ENCODE results near the gene ZNF777. TPM values are rescaled to one million over a fixed set of nuclear protein-coding genes. Genes with fewer than 3 reads are reported as not detected.

ZNF777 gene
- total and polyA plus RNA-seq, 2 of the 4 experiments (the other 2 are of a cell fraction) = 3.2 to 6.5 TPM

DNA sequence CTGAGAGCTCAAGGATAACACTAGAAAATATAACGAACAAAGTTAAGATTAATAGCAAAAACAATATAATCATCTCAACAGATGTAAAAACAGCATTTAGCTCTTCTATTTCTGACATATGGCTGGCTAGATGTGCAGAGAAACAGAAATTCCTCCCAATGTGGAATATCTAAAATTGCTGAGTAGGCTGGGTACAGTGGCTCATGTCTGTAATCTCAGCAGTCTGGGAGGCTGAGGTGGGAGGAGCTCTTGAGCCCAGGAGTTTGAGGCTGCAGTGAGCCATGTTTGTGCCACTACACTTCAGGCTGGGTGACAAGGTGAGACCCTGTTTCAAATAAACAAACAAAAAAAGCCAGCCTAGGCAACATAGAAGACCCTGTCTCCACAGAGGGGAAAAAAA, 18.7 kb upstream of the ZNF777 start:
- peaks cover 38% of the 10 kb centered on the region for H3K36me3 ChIP-seq (ENCODE audit: control insufficient read depth, insufficient read depth, low read length)
- H3K4me3 ChIP-seq (ENCODE audit: insufficient read depth, low read depth, low read length) = no peak overlapping the region
- BruUV-seq (replicated peaks) = no TSS peak
- ChIA-PET CTCF (interaction anchor here (0.6 kb wide), 1 partner anchor 865 kb away, joined by 4 read pairs; no protein-coding TSS in a partner anchor), POLR2A (ENCODE audit: unreplicated experiment) (no interaction called here)
- H4K91ac ChIP-seq (ENCODE audit: insufficient read depth, low read depth, low read length) = no peak overlapping the region
- H2BK15ac ChIP-seq (ENCODE audit: low read depth, low read length) = no peak overlapping the region
- no peaks in the 10 kb centered on the region for H3K4me1 ChIP-seq (ENCODE audit: control insufficient read depth, insufficient read depth, low read length)
- H3K9me1 ChIP-seq (ENCODE audit: insufficient read depth, low read length) = no peaks in the 10 kb centered on the region
- TF ChIP-seq SMC3 (IDR thresholded peaks at IDR 0.05; ENCODE audit: low read depth, low read length) = no peak
- peak; percentile 23; the same call in 1 of the 2 replicates for TF ChIP-seq MAFK (IDR thresholded peaks at IDR 0.05; ENCODE audit: low read depth, low read length)
- no peak overlapping the region for H2BK120ac ChIP-seq (ENCODE audit: low read depth, low read length)
- no peak overlapping the region for H2AFZ ChIP-seq (replicated peaks; ENCODE audit: low read length, poor library complexity)
- H2AK9ac ChIP-seq (replicated peaks; ENCODE audit: low read depth, low read length, poor library complexity) = no peak overlapping the region
- dilution Hi-C loops (cut with HindIII; ENCODE audit: low sequenced_read_pairs, unreplicated experiment) = no loop called here
- no CpG with 5 or more reads among the region's 1 CpG for WGBS, 2 experiments (ENCODE audit: extremely low coverage in 2 of 2, insufficient read length in 1 of 2)
- H3K14ac ChIP-seq (replicated peaks; ENCODE audit: low read depth, low read length) = no peak overlapping the region
- no peak overlapping the region for H4K8ac ChIP-seq (ENCODE audit: low read depth in 2 of 2, low read length in 2 of 2)
- in situ Hi-C loops (cut with MboI; ENCODE audit: low sequenced_read_pairs) = no loop called here
- H3K9ac ChIP-seq (ENCODE audit: low read depth, low read length) = no peak overlapping the region
- H3K23ac ChIP-seq (ENCODE audit: low read depth, low read length) = no peak overlapping the region
- no peak overlapping the region for H4K5ac ChIP-seq (ENCODE audit: low read depth, low read length)
- peaks cover 8 to 17% of the 10 kb centered on the region in 2 experiments for H3K79me1 ChIP-seq (ENCODE audit: low read depth in 1 of 2, low read length in 2 of 2)
- H3K9me3 ChIP-seq (ENCODE audit: control insufficient read depth, insufficient read depth, low read length) = peaks cover 2% of the 10 kb centered on the region; the same call in 1 of the 2 replicates
- no peak overlapping the region for H3K4me2 ChIP-seq (ENCODE audit: low read depth, low read length)
- H2BK5ac ChIP-seq (ENCODE audit: low read depth, low read length, poor library complexity, severe bottlenecking) = no peak overlapping the region
- H3K18ac ChIP-seq (ENCODE audit: low read depth, low read length) = no peak overlapping the region
- H3K27ac ChIP-seq (ENCODE audit: insufficient read depth, low read length) = no peak overlapping the region
- H2AK5ac ChIP-seq (ENCODE audit: low read depth, low read length) = no peak overlapping the region
- H3K27me3 ChIP-seq (ENCODE audit: control insufficient read depth, insufficient read depth, low read length) = no peaks in the 10 kb centered on the region
- intact Hi-C loops (cut with micrococcal nuclease) = no loop called here
- H4K20me1 ChIP-seq (ENCODE audit: insufficient read depth, low read length) = no peaks in the 10 kb centered on the region
- ATAC-seq (ENCODE audit: low read depth) (no peak), DNase-seq (no peak)
- H2BK20ac ChIP-seq (ENCODE audit: low read depth, low read length) = no peak overlapping the region
- no peak overlapping the region for H3K56ac ChIP-seq (ENCODE audit: extremely low read depth, insufficient read depth, low read length)
- no peak overlapping the region for H3K4ac ChIP-seq (ENCODE audit: low read depth, low read length)

All from IMR-90 (cell line).